ENCODE data around the gene RIPPLY3.
"Not testable (repeated sequence)": the region's sequence is repeated elsewhere in the genome, so short reads cannot be mapped to it uniquely, and the experiment has no call there.

The RIPPLY3 gene

GRCh38 chr21:36994501-36995158, 11.9 kb upstream of the RIPPLY3 start:
- Histone ChIP-seq H4K8ac (ENCODE audit: low read depth, low read length) (no peak overlapping the region), H3K9ac (ENCODE audit: low read length) (peak overlapping the region; percentile 62), H3K79me1 (ENCODE audit: low read length) (no peaks in the 10 kb centered on the region), H3K4me1 (ENCODE audit: control insufficient read depth, low read depth, low read length) (peaks cover 7% of the 10 kb centered on the region), H3K27me3 (ENCODE audit: insufficient read depth, low read length, poor library complexity) (no peaks in the 10 kb centered on the region), H3K56ac (ENCODE audit: low read length) (peak overlapping the region; percentile 70), H2BK120ac (ENCODE audit: low read depth, low read length) (no peak overlapping the region), H2BK15ac (replicated peaks; ENCODE audit: low read depth) (no peak overlapping the region), H3K23ac (ENCODE audit: low read length) (no peak overlapping the region), H2BK5ac (ENCODE audit: low read length) (no peak overlapping the region), H3K79me2 (ENCODE audit: control insufficient read depth, insufficient read depth, low read length) (no peaks in the 10 kb centered on the region), H3K18ac (ENCODE audit: low read length) (no peak overlapping the region), H2AK5ac (ENCODE audit: low read length) (no peak overlapping the region), H3K36me3 (ENCODE audit: control insufficient read depth, insufficient read depth, low read length) (no peaks in the 10 kb centered on the region), H3K4me3 (ENCODE audit: low read length) (no peak overlapping the region), H3K4me2 (ENCODE audit: low read length) (peak overlapping the region; percentile 67), H3K4ac (ENCODE audit: low read depth, low read length) (peak overlapping the region; percentile 2), H3K27ac (ENCODE audit: low read depth, low read length) (no peak overlapping the region), H4K5ac (ENCODE audit: low read length) (no peak overlapping the region)
- WGBS (ENCODE audit: extremely low coverage, insufficient coverage, low lambda C conversion rate): no CpG with 5 or more reads among the region's 38 CpGs
- peak; percentile 77 for DNase-seq

- not testable (repeated sequence) for H3K4me1 ChIP-seq (ENCODE audit: control insufficient read depth, low read depth, low read length); H2AK5ac ChIP-seq (ENCODE audit: low read length); H2BK15ac ChIP-seq (replicated peaks; ENCODE audit: low read depth); H2BK120ac ChIP-seq (ENCODE audit: low read depth, low read length); H3K56ac ChIP-seq (ENCODE audit: low read length); H3K27ac ChIP-seq (ENCODE audit: low read depth, low read length); H3K4ac ChIP-seq (ENCODE audit: low read depth, low read length); H4K5ac ChIP-seq (ENCODE audit: low read length); H4K8ac ChIP-seq (ENCODE audit: low read depth, low read length); H3K18ac ChIP-seq (ENCODE audit: low read length); H2BK5ac ChIP-seq (ENCODE audit: low read length); H3K23ac ChIP-seq (ENCODE audit: low read length); H3K4me3 ChIP-seq (ENCODE audit: low read length); H3K79me1 ChIP-seq (ENCODE audit: low read length); H3K9ac ChIP-seq (ENCODE audit: low read length); H3K4me2 ChIP-seq (ENCODE audit: low read length); DNase-seq; H3K79me2 ChIP-seq (ENCODE audit: control insufficient read depth, insufficient read depth, low read length); H3K27me3 ChIP-seq (ENCODE audit: insufficient read depth, low read length, poor library complexity); H3K36me3 ChIP-seq (ENCODE audit: control insufficient read depth, insufficient read depth, low read length)
- WGBS (ENCODE audit: extremely low coverage, insufficient coverage, low lambda C conversion rate): no CpG with 5 or more reads among the region's 12 CpGs
Observed at GRCh38 chr21:36995285-36995684, 11.2 kb upstream of the RIPPLY3 start.

- Histone ChIP-seq H3K27ac (ENCODE audit: low read depth, low read length) (no peak overlapping the region), H4K5ac (ENCODE audit: low read length) (no peak overlapping the region), H3K4ac (ENCODE audit: low read depth, low read length) (no peak overlapping the region), H2BK15ac (replicated peaks; ENCODE audit: low read depth) (no peak overlapping the region), H3K79me2 (ENCODE audit: control insufficient read depth, insufficient read depth, low read length) (no peaks in the 10 kb centered on the region), H3K27me3 (ENCODE audit: insufficient read depth, low read length, poor library complexity) (no peaks in the 10 kb centered on the region), H2BK120ac (ENCODE audit: low read depth, low read length) (no peak overlapping the region), H3K4me1 (ENCODE audit: control insufficient read depth, low read depth, low read length) (no peaks in the 10 kb centered on the region), H2BK5ac (ENCODE audit: low read length) (no peak overlapping the region), H4K8ac (ENCODE audit: low read depth, low read length) (no peak overlapping the region), H3K4me2 (ENCODE audit: low read length) (no peak overlapping the region), H3K23ac (ENCODE audit: low read length) (no peak overlapping the region), H3K79me1 (ENCODE audit: low read length) (no peaks in the 10 kb centered on the region), H3K4me3 (ENCODE audit: low read length) (no peak overlapping the region), H3K36me3 (ENCODE audit: control insufficient read depth, insufficient read depth, low read length) (no peaks in the 10 kb centered on the region), H3K56ac (ENCODE audit: low read length) (no peak overlapping the region), H3K9ac (ENCODE audit: low read length) (no peak overlapping the region), H2AK5ac (ENCODE audit: low read length) (no peak overlapping the region), H3K18ac (ENCODE audit: low read length) (no peak overlapping the region)
- WGBS (ENCODE audit: extremely low coverage, insufficient coverage, low lambda C conversion rate): no CpG with 5 or more reads among the region's 11 CpGs
- DNase-seq: no peak
Observed at GRCh38 chr21:36999131-36999898, 7.2 kb upstream of the RIPPLY3 start.

GRCh38 chr21:37000381-37000780, 6.1 kb upstream of the RIPPLY3 start:
- Histone ChIP-seq H3K9ac (ENCODE audit: low read length) (no peak overlapping the region), H2BK5ac (ENCODE audit: low read length) (no peak overlapping the region), H3K18ac (ENCODE audit: low read length) (no peak overlapping the region), H2BK15ac (replicated peaks; ENCODE audit: low read depth) (no peak overlapping the region), H3K4ac (ENCODE audit: low read depth, low read length) (no peak overlapping the region), H3K23ac (ENCODE audit: low read length) (no peak overlapping the region), H3K56ac (ENCODE audit: low read length) (no peak overlapping the region), H2BK120ac (ENCODE audit: low read depth, low read length) (no peak overlapping the region), H3K4me1 (ENCODE audit: control insufficient read depth, low read depth, low read length) (no peaks in the 10 kb centered on the region), H4K8ac (ENCODE audit: low read depth, low read length) (no peak overlapping the region), H3K79me1 (ENCODE audit: low read length) (no peaks in the 10 kb centered on the region), H3K27me3 (ENCODE audit: insufficient read depth, low read length, poor library complexity) (no peaks in the 10 kb centered on the region), H2AK5ac (ENCODE audit: low read length) (no peak overlapping the region), H3K36me3 (ENCODE audit: control insufficient read depth, insufficient read depth, low read length) (no peaks in the 10 kb centered on the region), H4K5ac (ENCODE audit: low read length) (no peak overlapping the region), H3K27ac (ENCODE audit: low read depth, low read length) (no peak overlapping the region), H3K4me2 (ENCODE audit: low read length) (no peak overlapping the region), H3K79me2 (ENCODE audit: control insufficient read depth, insufficient read depth, low read length) (no peaks in the 10 kb centered on the region), H3K4me3 (ENCODE audit: low read length) (no peak overlapping the region)
- DNase-seq: no peak
- WGBS (ENCODE audit: extremely low coverage, insufficient coverage, low lambda C conversion rate): no CpG with 5 or more reads among the region's 4 CpGs

GRCh38 chr21:37001441-37001840, 5.1 kb upstream of the RIPPLY3 start:
- no peak for DNase-seq
- Histone ChIP-seq H3K4me2 (ENCODE audit: low read length) (no peak overlapping the region), H3K23ac (ENCODE audit: low read length) (no peak overlapping the region), H3K56ac (ENCODE audit: low read length) (no peak overlapping the region), H2BK120ac (ENCODE audit: low read depth, low read length) (no peak overlapping the region), H2BK15ac (replicated peaks; ENCODE audit: low read depth) (no peak overlapping the region), H3K9ac (ENCODE audit: low read length) (no peak overlapping the region), H3K79me2 (ENCODE audit: control insufficient read depth, insufficient read depth, low read length) (no peaks in the 10 kb centered on the region), H2AK5ac (ENCODE audit: low read length) (no peak overlapping the region), H3K4me3 (ENCODE audit: low read length) (no peak overlapping the region), H2BK5ac (ENCODE audit: low read length) (no peak overlapping the region), H4K8ac (ENCODE audit: low read depth, low read length) (no peak overlapping the region), H3K18ac (ENCODE audit: low read length) (no peak overlapping the region), H3K79me1 (ENCODE audit: low read length) (no peaks in the 10 kb centered on the region), H3K27me3 (ENCODE audit: insufficient read depth, low read length, poor library complexity) (no peaks in the 10 kb centered on the region), H4K5ac (ENCODE audit: low read length) (no peak overlapping the region), H3K27ac (ENCODE audit: low read depth, low read length) (no peak overlapping the region), H3K4ac (ENCODE audit: low read depth, low read length) (no peak overlapping the region), H3K36me3 (ENCODE audit: control insufficient read depth, insufficient read depth, low read length) (no peaks in the 10 kb centered on the region), H3K4me1 (ENCODE audit: control insufficient read depth, low read depth, low read length) (no peaks in the 10 kb centered on the region)
- WGBS (ENCODE audit: extremely low coverage, insufficient coverage, low lambda C conversion rate): no CpG with 5 or more reads among the region's 3 CpGs

Measured in mesendoderm (in vitro differentiated cells).